ENCODE data around the gene SPAG6.

SPAG6 gene

GRCh38 chr10:22443175-22443901, 98.0 kb downstream of the SPAG6 start:
- Histone ChIP-seq H3K9me3 (ENCODE audit: insufficient read depth, low read length) (no peaks in the 10 kb centered on the region), H3K4me1 (ENCODE audit: insufficient read depth, insufficient read length) (no peaks in the 10 kb centered on the region), H3K9ac (ENCODE audit: insufficient read length, low read depth) (no peak overlapping the region), H3K27me3 (ENCODE audit: insufficient read depth, insufficient read length) (peaks cover 9% of the 10 kb centered on the region), H3K36me3 (ENCODE audit: insufficient read depth, insufficient read length, low read length) (no peaks in the 10 kb centered on the region), H3K4me3 (ENCODE audit: insufficient read length, low read depth) (no peak overlapping the region)
- TF ChIP-seq SUZ12 (IDR thresholded peaks at IDR 0.05; ENCODE audit: extremely low read depth, insufficient read depth, insufficient read length) (no peak), YY1 (IDR thresholded peaks at IDR 0.05; ENCODE audit: insufficient read depth, insufficient read length) (no peak), ZNF274 (IDR thresholded peaks at IDR 0.05; ENCODE audit: low read depth, low read length) (no peak)
- no peak for DNase-seq (ENCODE audit: low read depth, low spot score)

GRCh38 chr10:22444219-22444788, 99.0 kb downstream of the SPAG6 start:
- Histone ChIP-seq H3K36me3 (ENCODE audit: insufficient read depth, insufficient read length, low read length) (no peaks in the 10 kb centered on the region), H3K4me3 (ENCODE audit: insufficient read length, low read depth) (no peak overlapping the region), H3K4me1 (ENCODE audit: insufficient read depth, insufficient read length) (no peaks in the 10 kb centered on the region), H3K27me3 (ENCODE audit: insufficient read depth, insufficient read length) (no peaks in the 10 kb centered on the region), H3K9me3 (ENCODE audit: insufficient read depth, low read length) (no peaks in the 10 kb centered on the region), H3K9ac (ENCODE audit: insufficient read length, low read depth) (no peak overlapping the region)
- DNase-seq (ENCODE audit: low read depth, low spot score) = no peak
- TF ChIP-seq YY1 (IDR thresholded peaks at IDR 0.05; ENCODE audit: insufficient read depth, insufficient read length) = no peak
- no peak for TF ChIP-seq ZNF274 (IDR thresholded peaks at IDR 0.05; ENCODE audit: low read depth, low read length)
- no peak for TF ChIP-seq SUZ12 (IDR thresholded peaks at IDR 0.05; ENCODE audit: extremely low read depth, insufficient read depth, insufficient read length)

GRCh38 chr10:22445495-22445894, 100.2 kb downstream of the SPAG6 start:
- no peaks in the 10 kb centered on the region for H3K27me3 ChIP-seq (ENCODE audit: insufficient read depth, insufficient read length)
- H3K4me1 ChIP-seq (ENCODE audit: insufficient read depth, insufficient read length) = no peaks in the 10 kb centered on the region
- no peak overlapping the region for H3K9ac ChIP-seq (ENCODE audit: insufficient read length, low read depth)
- TF ChIP-seq YY1 (IDR thresholded peaks at IDR 0.05; ENCODE audit: insufficient read depth, insufficient read length) (no peak), ZNF274 (IDR thresholded peaks at IDR 0.05; ENCODE audit: low read depth, low read length) (no peak), SUZ12 (IDR thresholded peaks at IDR 0.05; ENCODE audit: extremely low read depth, insufficient read depth, insufficient read length) (no peak)
- no peaks in the 10 kb centered on the region for H3K9me3 ChIP-seq (ENCODE audit: insufficient read depth, low read length)
- H3K36me3 ChIP-seq (ENCODE audit: insufficient read depth, insufficient read length, low read length) = no peaks in the 10 kb centered on the region
- no peak overlapping the region for H3K4me3 ChIP-seq (ENCODE audit: insufficient read length, low read depth)
- DNase-seq (ENCODE audit: low read depth, low spot score) = no peak

GRCh38 chr10:22447068-22447467, 101.8 kb downstream of the SPAG6 start:
- no peaks in the 10 kb centered on the region for H3K9me3 ChIP-seq (ENCODE audit: insufficient read depth, low read length)
- H3K4me3 ChIP-seq (ENCODE audit: insufficient read length, low read depth) = no peak overlapping the region
- no peaks in the 10 kb centered on the region for H3K4me1 ChIP-seq (ENCODE audit: insufficient read depth, insufficient read length)
- TF ChIP-seq SUZ12 (IDR thresholded peaks at IDR 0.05; ENCODE audit: extremely low read depth, insufficient read depth, insufficient read length) = no peak
- TF ChIP-seq ZNF274 (IDR thresholded peaks at IDR 0.05; ENCODE audit: low read depth, low read length) = no peak
- no peak for TF ChIP-seq YY1 (IDR thresholded peaks at IDR 0.05; ENCODE audit: insufficient read depth, insufficient read length)
- H3K36me3 ChIP-seq (ENCODE audit: insufficient read depth, insufficient read length, low read length) = no peaks in the 10 kb centered on the region
- no peak overlapping the region for H3K9ac ChIP-seq (ENCODE audit: insufficient read length, low read depth)
- DNase-seq (ENCODE audit: low read depth, low spot score) = no peak
- H3K27me3 ChIP-seq (ENCODE audit: insufficient read depth, insufficient read length) = no peaks in the 10 kb centered on the region

- DNase-seq (ENCODE audit: low read depth, low spot score) = no peak
- no peak for TF ChIP-seq ZNF274 (IDR thresholded peaks at IDR 0.05; ENCODE audit: low read depth, low read length)
- no peak for TF ChIP-seq YY1 (IDR thresholded peaks at IDR 0.05; ENCODE audit: insufficient read depth, insufficient read length)
- TF ChIP-seq SUZ12 (IDR thresholded peaks at IDR 0.05; ENCODE audit: extremely low read depth, insufficient read depth, insufficient read length) = no peak
- Histone ChIP-seq H3K36me3 (ENCODE audit: insufficient read depth, insufficient read length, low read length) (no peaks in the 10 kb centered on the region), H3K4me3 (ENCODE audit: insufficient read length, low read depth) (no peak overlapping the region), H3K9ac (ENCODE audit: insufficient read length, low read depth) (no peak overlapping the region), H3K4me1 (ENCODE audit: insufficient read depth, insufficient read length) (no peaks in the 10 kb centered on the region), H3K9me3 (ENCODE audit: insufficient read depth, low read length) (no peaks in the 10 kb centered on the region), H3K27me3 (ENCODE audit: insufficient read depth, insufficient read length) (no peaks in the 10 kb centered on the region)
Measured at GRCh38 chr10:22451346-22451745, 106.0 kb downstream of the SPAG6 start.

- H3K4me3 ChIP-seq (ENCODE audit: insufficient read length, low read depth) = no peak overlapping the region
- H3K9ac ChIP-seq (ENCODE audit: insufficient read length, low read depth) = no peak overlapping the region
- no peak for DNase-seq (ENCODE audit: low read depth, low spot score)
- no peak for TF ChIP-seq ZNF274 (IDR thresholded peaks at IDR 0.05; ENCODE audit: low read depth, low read length)
- TF ChIP-seq YY1 (IDR thresholded peaks at IDR 0.05; ENCODE audit: insufficient read depth, insufficient read length) = no peak
- TF ChIP-seq SUZ12 (IDR thresholded peaks at IDR 0.05; ENCODE audit: extremely low read depth, insufficient read depth, insufficient read length) = no peak
- H3K4me1 ChIP-seq (ENCODE audit: insufficient read depth, insufficient read length) = no peaks in the 10 kb centered on the region
- H3K9me3 ChIP-seq (ENCODE audit: insufficient read depth, low read length) = no peaks in the 10 kb centered on the region
- no peaks in the 10 kb centered on the region for H3K36me3 ChIP-seq (ENCODE audit: insufficient read depth, insufficient read length, low read length)
- no peaks in the 10 kb centered on the region for H3K27me3 ChIP-seq (ENCODE audit: insufficient read depth, insufficient read length)
Measured at GRCh38 chr10:22453320-22453719, 108.0 kb downstream of the SPAG6 start.

GRCh38 chr10:22453948-22454591, 108.8 kb downstream of the SPAG6 start:
- TF ChIP-seq YY1 (IDR thresholded peaks at IDR 0.05; ENCODE audit: insufficient read depth, insufficient read length) (no peak), SUZ12 (IDR thresholded peaks at IDR 0.05; ENCODE audit: extremely low read depth, insufficient read depth, insufficient read length) (no peak), ZNF274 (IDR thresholded peaks at IDR 0.05; ENCODE audit: low read depth, low read length) (no peak)
- no peak overlapping the region for H3K9ac ChIP-seq (ENCODE audit: insufficient read length, low read depth)

More at GRCh38 chr10:22453948-22454591, 108.8 kb downstream of the SPAG6 start:
- Histone ChIP-seq H3K4me1 (ENCODE audit: insufficient read depth, insufficient read length) (no peaks in the 10 kb centered on the region), H3K27me3 (ENCODE audit: insufficient read depth, insufficient read length) (no peaks in the 10 kb centered on the region), H3K9me3 (ENCODE audit: insufficient read depth, low read length) (no peaks in the 10 kb centered on the region), H3K36me3 (ENCODE audit: insufficient read depth, insufficient read length, low read length) (no peaks in the 10 kb centered on the region), H3K4me3 (ENCODE audit: insufficient read length, low read depth) (no peak overlapping the region)
- no peak for DNase-seq (ENCODE audit: low read depth, low spot score)
